K562 (cell line): ENCODE results near the gene CDKN2B-AS1.

ENCODE experiments used
- ETV5 ChIP-seq: sonication (generic); formaldehyde crosslinking; IDR thresholded peaks from 2 replicates; pipeline ENCODE4 v1.4.0; 2020; ENCODE audit warnings: low read depth, mild to moderate bottlenecking, missing genetic modification reagents
- MYBL2 ChIP-seq, 2 experiments: fragments of 450-650 bp in 1 of 2; sonication (generic) in 1 of 2; formaldehyde crosslinking in 1 of 2; IDR thresholded peaks; 2 replicates each; pipeline versions ENCODE4 v1.6.1 to v1.8.1; 2017 to 2022; ENCODE audit warnings: borderline replicate concordance in 1 of 2, inconsistent platforms in 1 of 2, low read depth in 1 of 2, mild to moderate bottlenecking in 1 of 2, missing genetic modification reagents in 1 of 2, moderate library complexity in 1 of 2
- NBN ChIP-seq: fragments of 450-650 bp; IDR thresholded peaks from 2 replicates; pipeline ENCODE4 v1.6.1; 2016; ENCODE audit warnings: low read depth, mild to moderate bottlenecking
- NCOA1 ChIP-seq: fragments of 450-650 bp; IDR thresholded peaks from 2 replicates; pipeline ENCODE4 v1.6.1; 2016; ENCODE audit warnings: low read depth
- TAF1 ChIP-seq: IDR thresholded peaks from 2 replicates; pipeline ENCODE4 v1.6.1; 2011; ENCODE audit warnings: mild to moderate bottlenecking, low read length, moderate library complexity; ENCODE audit not compliant: insufficient read depth, control insufficient read depth, severe bottlenecking; ENCODE audit errors: extremely low read depth
- TCF7 ChIP-seq: sonication (generic); IDR thresholded peaks from 2 replicates; pipeline ENCODE4 v1.6.1; 2016; ENCODE audit warnings: antibody characterized with exemption, borderline replicate concordance
- TCF7L2 ChIP-seq: fragments of 150-350 bp; IDR thresholded peaks from 2 replicates; pipeline ENCODE4 v1.6.1; 2016; ENCODE audit warnings: low read depth, mild to moderate bottlenecking, low read length, moderate library complexity
- ZNF324 ChIP-seq: fragments of 250-450 bp; sonication (Bioruptor Pico); IDR thresholded peaks from 2 replicates; pipeline ENCODE4 v1.4.0; 2020; ENCODE audit warnings: mild to moderate bottlenecking
- ZNF778 ChIP-seq: fragments of 450-650 bp; formaldehyde crosslinking; IDR thresholded peaks from 2 replicates; pipeline ENCODE4 v1.4.0; 2020; ENCODE audit warnings: mild to moderate bottlenecking, moderate library complexity

- no peak for TF ChIP-seq TAF1
- no peak for TF ChIP-seq MYBL2 (IDR thresholded peaks at IDR 0.05; ENCODE audit: low read depth)
- TF ChIP-seq MYBL2 (CRISPR knock-in tag; IDR thresholded peaks at IDR 0.05; ENCODE audit: borderline replicate concordance) = no peak
- TF ChIP-seq ZNF324 = no peak
- TF ChIP-seq ETV5 (CRISPR knock-in tag) = no peak
- TF ChIP-seq ZNF778 (CRISPR knock-in tag) = no peak
- TF ChIP-seq NCOA1 = no peak
- no peak for TF ChIP-seq NBN
- TF ChIP-seq TCF7 = no peak
- TF ChIP-seq TCF7L2 = no peak
These were observed 53.0 kb downstream of the CDKN2B-AS1 start for GRCh38 chr9:22047596-22047995.
